Adrenal gland (tissue), 5 donors: ENCODE data around the gene TAL1.

Experiments
- POLR2A ChIP-seq, 2 donors: fragments of 450-650 bp; IDR thresholded peaks; one replicate each; pipeline ENCODE4 v1.6.1; 2017; ENCODE audit warnings: antibody characterized with exemption in 2 of 2, mild to moderate bottlenecking in 2 of 2, moderate library complexity in 1 of 2
- TF ChIP-seq, protein P1 (sequence below), 6 experiments: fragments of 450-650 bp in 4 of 6; fragments of 200-600 bp in 2 of 6; sonication (generic) in 1 of 6; IDR thresholded peaks; 1 replicate in 5 of 6; 2 replicates in 1 of 6; pipeline versions ENCODE4 v1.5.1 to v1.8.0; 2016 to 2021; ENCODE audit warnings: antibody characterized with exemption in 6 of 6, mild to moderate bottlenecking in 2 of 6, moderate library complexity in 1 of 6
- donor health status: DM: no; HTN: no; CAD: no.

DNA sequence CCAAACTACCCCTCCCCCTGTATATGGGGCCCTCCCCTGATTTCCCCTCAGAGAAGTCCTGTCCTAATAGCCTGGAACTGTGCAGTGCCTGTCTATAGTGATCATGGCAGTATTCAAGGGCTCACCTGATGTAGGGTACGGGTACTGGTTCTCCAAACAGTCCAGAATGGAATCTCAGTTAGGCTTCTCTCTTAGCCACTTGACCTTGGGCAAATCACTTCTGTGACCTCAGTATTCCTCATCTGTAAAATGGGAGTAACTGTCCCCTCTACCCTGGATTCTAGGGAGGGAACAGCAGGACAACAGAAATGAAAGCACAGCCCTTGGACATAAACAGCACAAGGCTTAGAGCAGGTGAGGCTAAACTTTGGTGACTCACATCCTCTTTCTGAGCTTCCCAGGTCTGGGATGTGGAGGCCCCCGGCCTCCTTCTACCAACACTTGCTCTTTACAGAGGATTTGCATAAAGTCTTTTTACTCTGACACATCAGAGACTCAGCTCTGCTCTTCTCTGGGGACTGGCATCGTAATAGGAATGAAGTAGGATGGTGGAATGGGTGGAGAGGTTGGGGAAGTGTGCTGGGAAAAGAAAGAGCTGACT lies 22.2 kb downstream of the TAL1 start:
- TF ChIP-seq, protein P1, sequence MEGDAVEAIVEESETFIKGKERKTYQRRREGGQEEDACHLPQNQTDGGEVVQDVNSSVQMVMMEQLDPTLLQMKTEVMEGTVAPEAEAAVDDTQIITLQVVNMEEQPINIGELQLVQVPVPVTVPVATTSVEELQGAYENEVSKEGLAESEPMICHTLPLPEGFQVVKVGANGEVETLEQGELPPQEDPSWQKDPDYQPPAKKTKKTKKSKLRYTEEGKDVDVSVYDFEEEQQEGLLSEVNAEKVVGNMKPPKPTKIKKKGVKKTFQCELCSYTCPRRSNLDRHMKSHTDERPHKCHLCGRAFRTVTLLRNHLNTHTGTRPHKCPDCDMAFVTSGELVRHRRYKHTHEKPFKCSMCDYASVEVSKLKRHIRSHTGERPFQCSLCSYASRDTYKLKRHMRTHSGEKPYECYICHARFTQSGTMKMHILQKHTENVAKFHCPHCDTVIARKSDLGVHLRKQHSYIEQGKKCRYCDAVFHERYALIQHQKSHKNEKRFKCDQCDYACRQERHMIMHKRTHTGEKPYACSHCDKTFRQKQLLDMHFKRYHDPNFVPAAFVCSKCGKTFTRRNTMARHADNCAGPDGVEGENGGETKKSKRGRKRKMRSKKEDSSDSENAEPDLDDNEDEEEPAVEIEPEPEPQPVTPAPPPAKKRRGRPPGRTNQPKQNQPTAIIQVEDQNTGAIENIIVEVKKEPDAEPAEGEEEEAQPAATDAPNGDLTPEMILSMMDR (IDR thresholded peaks at IDR 0.05), result no peak
- no peak for TF ChIP-seq POLR2A (IDR thresholded peaks at IDR 0.05)
